ENCODE data around the gene ABHD4.

DNA sequence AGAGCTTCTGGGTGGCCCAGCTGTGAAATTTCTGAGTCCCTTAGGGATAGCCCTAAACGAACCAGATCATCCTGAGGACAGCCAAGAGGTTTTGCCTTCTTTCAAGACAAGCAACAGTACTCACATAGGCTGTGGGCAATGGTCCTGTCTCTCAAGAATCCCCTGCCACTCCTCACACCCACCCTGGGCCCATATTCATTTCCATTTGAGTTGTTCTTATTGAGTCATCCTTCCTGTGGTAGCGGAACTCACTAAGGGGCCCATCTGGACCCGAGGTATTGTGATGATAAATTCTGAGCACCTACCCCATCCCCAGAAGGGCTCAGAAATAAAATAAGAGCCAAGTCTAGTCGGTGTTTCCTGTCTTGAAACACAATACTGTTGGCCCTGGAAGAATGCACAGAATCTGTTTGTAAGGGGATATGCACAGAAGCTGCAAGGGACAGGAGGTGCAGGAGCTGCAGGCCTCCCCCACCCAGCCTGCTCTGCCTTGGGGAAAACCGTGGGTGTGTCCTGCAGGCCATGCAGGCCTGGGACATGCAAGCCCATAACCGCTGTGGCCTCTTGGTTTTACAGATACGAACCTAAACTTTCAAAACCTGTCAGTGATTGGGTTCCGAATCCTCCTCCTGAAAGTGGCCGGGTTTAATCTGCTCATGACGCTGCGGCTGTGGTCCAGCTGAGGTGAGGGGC lies 48.0 kb upstream of the ABHD4 start:
- TF ChIP-seq EZH2 (IDR thresholded peaks at IDR 0.05) (no peak), POLR2AphosphoS5 (IDR thresholded peaks at IDR 0.05; ENCODE audit: borderline replicate concordance, low read depth, low read length) (no peak), FOXP2 (optimal IDR thresholded peaks at IDR 0.05; ENCODE audit: control extremely low read depth, extremely low read length, insufficient read depth) (no peak)
